NCI-H2029 treated with DMSO at 0.1 percent for 48 hours (cell line): ENCODE results near the gene CD177.
A peak's percentile ranks its signal among the peaks of the same experiment; 100 is the strongest.
"Not testable (repeated sequence)": the region's sequence is repeated elsewhere in the genome, so short reads cannot be mapped to it uniquely, and the experiment has no call there.

Experiments used
- DNase-seq: peaks from one replicate; lab custom pipeline; 2025; lab: John Stamatoyannopoulos, UW

The CD177 gene

GRCh38 chr19:43380771-43381386, 27.4 kb downstream of the CD177 start:
- no peak for DNase-seq

GRCh38 chr19:43382586-43383216, 29.2 kb downstream of the CD177 start:
- DNase-seq: not testable (repeated sequence)

GRCh38 chr19:43383254-43383653, 29.8 kb downstream of the CD177 start:
- not testable (repeated sequence) for DNase-seq

- not testable (repeated sequence) for DNase-seq
These were observed 30.3 kb downstream of the CD177 start for GRCh38 chr19:43383759-43384158.

- DNase-seq: peak; percentile 94
These were observed 37.5 kb downstream of the CD177 start for GRCh38 chr19:43390903-43391551.

GRCh38 chr19:43391552-43391935, 38.1 kb downstream of the CD177 start:
- peak; percentile 67 for DNase-seq

GRCh38 chr19:43393501-43393900, 40.0 kb downstream of the CD177 start:
- DNase-seq: not testable (repeated sequence)

- peak; percentile 15 for DNase-seq
These were observed 42.1 kb downstream of the CD177 start for GRCh38 chr19:43395561-43395960.

GRCh38 chr19:43406297-43406696, 52.8 kb downstream of the CD177 start:
- no peak for DNase-seq

GRCh38 chr19:43407416-43408005, 54.0 kb downstream of the CD177 start:
- no peak for DNase-seq

- DNase-seq: no peak
These were observed 54.6 kb downstream of the CD177 start for GRCh38 chr19:43408043-43408442.

- DNase-seq: no peak
These were observed 55.9 kb downstream of the CD177 start for GRCh38 chr19:43409415-43409814.

- DNase-seq: no peak
These were observed 59.0 kb downstream of the CD177 start for GRCh38 chr19:43412441-43412840.
